HG02884 (cell line): ENCODE data around the gene SYNPO.

Experiments used
- ATAC-seq: cut with Tn5 transposase; IDR thresholded peaks from one replicate; pipeline ENCODE4 v1.9.1; 2021; ENCODE audit warnings: mild to moderate bottlenecking, moderate library complexity; ENCODE audit not compliant: unreplicated experiment

SYNPO gene

GRCh38 chr5:150656191-150657132 lies 16.0 kb downstream of the SYNPO start:
- ATAC-seq: peak; percentile 64

DNA sequence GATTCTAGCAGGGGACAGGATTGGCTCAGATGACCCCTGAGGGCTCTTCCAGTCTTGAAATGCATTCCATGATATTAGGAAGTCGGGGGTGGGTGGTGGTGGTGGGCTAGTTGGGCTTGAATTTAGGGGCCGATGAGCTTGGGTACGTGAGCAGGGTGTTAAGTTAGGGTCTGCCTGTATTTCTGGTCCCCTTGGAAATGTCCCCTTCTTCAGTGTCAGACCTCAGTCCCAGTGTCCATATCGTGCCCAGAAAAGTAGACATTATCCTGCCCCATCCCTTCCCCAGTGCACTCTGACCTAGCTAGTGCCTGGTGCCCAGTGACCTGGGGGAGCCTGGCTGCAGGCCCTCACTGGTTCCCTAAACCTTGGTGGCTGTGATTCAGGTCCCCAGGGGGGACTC lies 17.7 kb downstream of the SYNPO start:
- ATAC-seq: no peak

GRCh38 chr5:150658699-150659265 lies 18.3 kb downstream of the SYNPO start:
- no peak for ATAC-seq

DNA sequence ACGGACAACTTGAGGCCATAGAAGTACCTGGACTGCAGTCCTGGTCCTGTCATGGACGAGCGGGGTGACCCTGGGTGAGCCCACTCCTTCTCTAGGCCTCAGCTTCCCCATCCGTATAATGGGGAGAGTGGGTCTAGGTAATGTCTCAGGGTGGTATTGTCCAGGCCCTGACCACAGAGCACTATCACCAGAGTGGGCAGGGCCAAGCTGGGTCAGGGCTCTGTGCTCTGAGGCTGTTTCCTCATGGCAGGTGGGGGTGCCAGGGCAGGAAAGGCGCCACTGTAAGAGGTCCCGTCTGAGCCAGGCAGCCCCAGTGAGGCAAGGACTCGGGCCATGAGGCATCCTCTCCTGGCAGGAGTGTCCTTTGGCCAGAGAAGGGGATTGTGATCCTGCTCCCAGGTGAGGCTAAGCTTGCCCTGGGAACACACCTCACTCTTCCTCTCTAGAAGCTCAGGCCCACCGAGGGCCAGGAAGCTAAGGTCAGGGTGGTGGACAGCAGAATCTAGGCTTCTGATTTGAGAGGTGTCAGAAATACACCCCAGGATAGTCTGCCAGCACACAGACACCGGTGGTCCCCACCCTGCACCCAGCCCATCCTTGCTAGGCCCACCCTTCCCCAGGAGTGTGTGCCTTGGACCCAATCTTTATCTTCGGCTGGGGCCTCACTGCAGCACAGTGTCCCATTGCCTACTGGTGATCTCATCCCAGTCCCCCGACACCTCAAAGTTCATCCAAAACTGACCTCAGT lies 19.1 kb downstream of the SYNPO start:
- no peak for ATAC-seq

DNA sequence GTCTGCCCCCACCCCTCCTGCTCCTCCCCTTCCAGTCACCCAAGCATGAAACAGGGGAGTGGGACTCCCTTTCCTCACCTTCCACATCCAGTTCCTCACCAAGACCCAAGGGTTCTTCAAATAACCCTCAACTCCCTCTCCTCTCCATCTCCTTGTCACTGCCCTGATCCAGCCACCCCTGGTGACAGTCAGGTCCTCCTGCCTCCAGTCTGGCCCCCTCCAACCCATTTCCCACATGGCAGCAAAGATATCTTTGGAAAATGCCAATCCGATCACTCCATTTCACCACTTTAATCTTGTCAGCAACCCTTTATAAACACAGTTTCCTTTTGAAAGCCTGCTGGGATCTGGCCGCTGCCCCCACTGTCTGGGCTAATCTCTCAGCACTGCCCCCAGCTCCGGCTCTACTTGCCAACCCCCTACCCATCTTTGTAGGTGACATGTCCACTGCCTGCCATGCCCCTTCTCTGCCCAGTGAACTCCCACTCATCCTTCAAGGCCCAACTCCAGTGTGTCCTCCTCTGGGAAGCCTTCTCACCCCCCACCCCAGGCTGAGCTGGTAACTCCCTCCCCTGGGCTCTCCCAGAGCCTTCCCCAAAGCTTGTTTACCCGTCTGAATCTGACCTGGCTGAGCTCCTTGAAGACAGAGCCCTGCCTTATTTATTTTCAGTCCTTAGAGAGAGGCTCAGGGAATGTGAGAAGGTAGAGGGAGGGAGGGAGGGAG lies 19.8 kb downstream of the SYNPO start:
- ATAC-seq: no peak

GRCh38 chr5:150661086-150661485 lies 20.6 kb downstream of the SYNPO start, which contains the start of gene MYOZ3:
Gene MYOZ3 (plus strand): TSS chr5:150661251. CDS start chr5:150662942, 1,691 bp downstream.
- no peak for ATAC-seq

GRCh38 chr5:150661821-150662596 lies 21.5 kb downstream of the SYNPO start:
- ATAC-seq: no peak

GRCh38 chr5:150662731-150663516 lies 22.5 kb downstream of the SYNPO start:
- no peak for ATAC-seq

DNA sequence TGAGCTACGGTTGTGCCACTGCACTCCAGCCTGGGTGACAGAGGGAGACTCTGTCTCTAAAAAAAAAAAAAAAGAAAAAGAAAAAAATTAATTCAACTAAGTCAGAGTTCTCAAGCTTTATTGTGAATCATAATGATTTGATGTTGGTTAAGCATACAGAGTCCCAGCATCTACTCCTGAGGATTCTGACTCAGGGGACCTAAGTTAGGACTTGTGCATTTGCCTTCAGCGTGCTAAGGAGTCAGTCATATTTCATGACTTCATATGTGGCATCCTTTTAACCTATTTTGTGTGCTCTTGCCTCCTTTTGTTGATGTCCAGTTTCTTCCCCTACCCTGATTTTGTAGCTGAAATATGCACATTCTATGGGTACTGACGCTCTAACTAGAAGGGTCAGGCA lies 23.5 kb downstream of the SYNPO start:
- ATAC-seq: no peak

GRCh38 chr5:150665044-150665443 lies 24.6 kb downstream of the SYNPO start:
- ATAC-seq: no peak

DNA sequence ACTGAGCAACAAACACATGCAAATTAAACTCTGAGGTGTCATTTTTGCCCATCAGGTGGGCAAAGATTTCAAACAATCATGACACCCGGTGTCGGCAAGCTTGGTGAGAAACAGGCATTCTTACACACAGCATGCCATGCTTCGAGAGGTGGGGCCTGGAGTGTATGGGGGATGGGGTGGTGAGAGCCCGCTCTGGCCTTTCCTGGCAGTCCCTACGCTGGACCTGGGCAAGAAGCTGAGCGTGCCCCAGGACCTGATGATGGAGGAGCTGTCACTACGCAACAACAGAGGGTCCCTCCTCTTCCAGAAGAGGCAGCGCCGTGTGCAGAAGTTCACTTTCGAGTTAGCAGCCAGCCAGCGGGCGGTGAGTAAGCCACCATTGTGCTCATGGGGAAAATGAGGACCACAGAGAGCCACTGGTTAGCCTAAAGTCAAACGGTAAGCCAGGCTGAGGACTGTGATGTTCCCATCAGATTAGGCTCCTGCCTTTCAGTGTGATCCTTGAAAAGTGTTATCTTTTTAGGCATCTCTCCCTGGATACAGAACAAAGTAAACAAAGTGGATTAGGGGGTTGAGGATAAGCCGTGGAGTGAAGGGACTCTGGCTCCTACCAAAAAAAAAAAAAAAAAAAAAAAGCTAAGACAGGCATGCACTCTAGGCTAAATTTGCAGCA lies 30.0 kb downstream of the SYNPO start:
- no peak for ATAC-seq

DNA sequence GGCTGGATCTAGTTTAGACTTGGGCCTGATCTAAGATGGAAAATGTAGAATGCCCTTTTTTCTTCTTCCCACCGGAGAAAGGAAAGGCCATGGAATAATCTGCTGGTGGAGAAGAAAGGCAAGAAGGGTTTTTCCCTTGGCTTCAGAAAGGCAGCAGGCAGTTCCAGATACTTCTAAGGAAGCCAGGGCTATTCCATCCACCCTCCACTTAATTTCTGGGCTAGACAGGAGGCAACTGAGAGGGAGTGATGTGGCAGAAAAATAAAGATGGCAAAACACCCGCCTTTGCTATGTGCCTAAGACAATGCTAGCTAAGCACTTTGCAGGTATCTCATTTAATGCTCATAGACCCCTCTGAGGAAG lies 30.5 kb downstream of the SYNPO start:
- ATAC-seq: no peak

DNA sequence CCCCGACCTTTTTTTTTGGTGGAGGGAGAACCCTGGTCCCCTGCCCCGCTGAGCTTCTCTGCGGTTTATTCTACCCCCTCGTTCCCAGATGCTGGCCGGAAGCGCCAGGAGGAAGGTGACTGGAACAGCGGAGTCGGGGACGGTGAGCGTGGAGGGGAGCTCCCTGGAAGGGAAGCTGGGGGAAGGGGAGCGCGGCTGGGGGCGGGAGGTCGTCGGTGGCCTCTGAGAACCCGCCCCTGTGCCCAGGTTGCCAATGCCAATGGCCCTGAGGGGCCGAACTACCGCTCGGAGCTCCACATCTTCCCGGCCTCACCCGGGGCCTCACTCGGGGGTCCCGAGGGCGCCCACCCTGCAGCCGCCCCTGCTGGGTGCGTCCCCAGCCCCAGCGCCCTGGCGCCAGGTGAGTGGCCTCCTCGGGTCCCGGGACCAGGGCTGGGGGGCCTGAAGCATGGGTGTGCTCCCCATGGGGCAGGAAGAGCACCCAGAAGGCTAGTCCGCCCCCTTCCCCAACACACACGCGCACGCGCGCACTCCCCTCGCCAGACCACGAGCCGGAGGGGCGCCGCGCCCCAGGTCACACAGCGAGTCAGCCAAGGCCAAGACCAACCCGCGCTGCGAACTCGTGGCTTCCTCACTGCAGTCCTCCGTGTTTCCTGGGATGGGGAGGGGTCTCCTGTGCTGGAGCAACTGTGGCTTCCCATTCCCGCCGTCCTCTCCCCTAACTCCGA lies 31.2 kb downstream of the SYNPO start:
- ATAC-seq: no peak

DNA sequence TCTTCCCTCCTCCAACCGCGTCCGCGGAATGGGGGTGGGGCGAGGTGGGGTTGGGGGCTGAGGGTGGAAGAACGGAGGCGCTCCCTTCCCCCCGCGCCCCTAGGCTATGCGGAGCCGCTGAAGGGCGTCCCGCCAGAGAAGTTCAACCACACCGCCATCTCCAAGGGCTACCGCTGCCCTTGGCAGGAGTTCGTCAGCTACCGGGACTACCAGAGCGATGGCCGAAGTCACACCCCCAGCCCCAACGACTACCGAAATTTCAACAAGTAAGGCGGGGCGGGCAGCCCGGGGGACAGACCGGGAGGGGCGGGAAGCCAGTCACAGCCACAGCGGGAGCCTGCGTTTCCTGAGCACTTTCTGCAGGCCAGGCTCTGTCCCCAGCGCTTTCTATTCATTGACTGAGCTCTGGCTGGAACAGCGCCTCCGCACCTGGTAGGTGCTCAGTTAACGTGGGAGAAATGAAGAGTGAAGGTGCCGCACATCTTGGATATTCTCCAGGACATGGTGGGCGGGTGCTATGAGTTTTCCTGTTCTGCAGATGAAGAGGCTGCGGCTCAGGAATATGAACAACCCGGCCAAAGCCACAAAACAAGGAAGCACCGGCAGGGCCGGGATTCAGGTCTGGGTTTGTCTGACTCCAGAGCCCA lies 31.9 kb downstream of the SYNPO start:
- no peak for ATAC-seq

GRCh38 chr5:150672884-150673275 lies 32.4 kb downstream of the SYNPO start:
- ATAC-seq: no peak

- ATAC-seq: no peak
Measured at GRCh38 chr5:150674341-150674821, 33.9 kb downstream of the SYNPO start.

DNA sequence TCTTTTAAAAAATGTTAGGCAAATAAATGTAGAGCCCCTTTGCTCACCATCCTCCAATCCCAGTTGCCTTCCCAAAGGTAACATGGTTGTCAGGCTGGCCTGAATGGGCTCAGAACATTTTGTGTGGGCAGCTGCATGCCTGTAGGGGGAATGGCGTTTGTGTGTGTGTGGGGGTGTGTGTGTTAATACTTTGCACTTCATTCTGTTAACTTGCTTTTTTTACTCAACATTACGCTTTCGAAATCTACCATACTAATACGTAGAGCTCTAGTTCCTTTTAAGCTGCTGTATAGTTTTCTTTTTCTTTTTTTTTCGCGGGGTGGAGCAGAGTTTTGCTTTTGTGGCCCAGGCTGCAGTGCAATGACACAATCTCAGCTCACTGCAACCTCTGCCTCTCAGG lies 34.6 kb downstream of the SYNPO start:
- no peak for ATAC-seq

- ATAC-seq: no peak
Measured at GRCh38 chr5:150676578-150676977, 36.1 kb downstream of the SYNPO start.
